Panc1 (cell line): ENCODE measurements around the gene HMGN5.

ENCODE experiments used
- CTCF ChIP-seq: fragments of 450-650 bp; IDR thresholded peaks from 2 replicates; pipeline ENCODE4 v1.5.1; 2017; ENCODE audit warnings: mild to moderate bottlenecking
- POLR2AphosphoS5 ChIP-seq: IDR thresholded peaks from 2 replicates; pipeline ENCODE4 v1.6.1; 2012; ENCODE audit warnings: mild to moderate bottlenecking, low read depth, low read length, moderate library complexity
- REST ChIP-seq, 2 experiments: IDR thresholded peaks; 2 replicates each; pipeline ENCODE4 v1.6.1; 2011 to 2012; ENCODE audit warnings: low read depth in 2 of 2, control low read depth in 1 of 2, low read length in 1 of 2, mild to moderate bottlenecking in 1 of 2, moderate library complexity in 1 of 2; ENCODE audit not compliant: insufficient read depth in 1 of 2
- SIN3A ChIP-seq: IDR thresholded peaks from 2 replicates; pipeline ENCODE4 v1.6.1; 2012; ENCODE audit warnings: low read depth, mild to moderate bottlenecking, low read length, moderate library complexity, borderline replicate concordance; ENCODE audit not compliant: insufficient read depth

GRCh38 chrX:81120936-81121371, 80.8 kb downstream of the HMGN5 start:
- TF ChIP-seq CTCF: peak; percentile 82
- no peak for TF ChIP-seq POLR2AphosphoS5
- no peak for TF ChIP-seq SIN3A
- TF ChIP-seq REST (IDR thresholded peaks at IDR 0.05; ENCODE audit: insufficient read depth in 1 of 2, low read depth in 2 of 2, low read length in 1 of 2): no peak
